Activated gamma-delta T cell treated with anti-CD3 and anti-CD28 coated beads, Interleukin-2, amount 50 U/mL, for 16 hours (primary cell): ENCODE measurements around the gene PRR7.
A peak's percentile ranks its signal among the peaks of the same experiment; 100 is the strongest.

Experiments
- DNase-seq: peaks from one replicate; pipeline ENCODE4 v3.0.0-alpha.2; 2020; ENCODE audit warnings: low read depth

Gene PRR7

GRCh38 chr5:177437623-177438022, 9.0 kb upstream of the PRR7 start:
- no peak for DNase-seq

GRCh38 chr5:177438468-177438867, 8.1 kb upstream of the PRR7 start:
- no peak for DNase-seq

GRCh38 chr5:177439518-177440053, 7.0 kb upstream of the PRR7 start:
- no peak for DNase-seq

GRCh38 chr5:177440211-177440989, 6.2 kb upstream of the PRR7 start:
- no peak for DNase-seq

- no peak for DNase-seq
Observed at GRCh38 chr5:177440990-177441780, 5.4 kb upstream of the PRR7 start.

- DNase-seq: no peak
Observed at GRCh38 chr5:177442066-177442826, 4.4 kb upstream of the PRR7 start.

- no peak for DNase-seq
Observed at GRCh38 chr5:177443144-177443983, 3.2 kb upstream of the PRR7 start.

GRCh38 chr5:177444106-177445051, 2.2 kb upstream of the PRR7 start:
- DNase-seq: no peak

GRCh38 chr5:177445052-177445916, 1.3 kb upstream of the PRR7 start:
- no peak for DNase-seq

- DNase-seq: no peak
Observed at GRCh38 chr5:177445917-177446199, 756 bp upstream of the PRR7 start.

GRCh38 chr5:177447066-177447610, 524 bp downstream of the PRR7 start:
- DNase-seq: peak; percentile 61

GRCh38 chr5:177447611-177448243, 1.1 kb downstream of the PRR7 start:
- DNase-seq: no peak

- no peak for DNase-seq
Observed at GRCh38 chr5:177448244-177448950, 1.8 kb downstream of the PRR7 start.

GRCh38 chr5:177449140-177450061, 2.8 kb downstream of the PRR7 start:
- DNase-seq: no peak

GRCh38 chr5:177450667-177451424, 4.2 kb downstream of the PRR7 start:
- no peak for DNase-seq
